Jurkat, Clone E6-1 (cell line): ENCODE data around the gene HOXC10.

Experiments
- DNase-seq: peaks from one replicate; pipeline ENCODE4 v3.0.0-alpha.2; 2011; ENCODE audit warnings: low read depth, low spot score
- H3K4me3 ChIP-seq: 2 replicates; pipeline ENCODE4 v1.5.1; 2011; ENCODE audit warnings: mild to moderate bottlenecking, low read length, control low read depth, moderate library complexity

HOXC10 gene

DNA sequence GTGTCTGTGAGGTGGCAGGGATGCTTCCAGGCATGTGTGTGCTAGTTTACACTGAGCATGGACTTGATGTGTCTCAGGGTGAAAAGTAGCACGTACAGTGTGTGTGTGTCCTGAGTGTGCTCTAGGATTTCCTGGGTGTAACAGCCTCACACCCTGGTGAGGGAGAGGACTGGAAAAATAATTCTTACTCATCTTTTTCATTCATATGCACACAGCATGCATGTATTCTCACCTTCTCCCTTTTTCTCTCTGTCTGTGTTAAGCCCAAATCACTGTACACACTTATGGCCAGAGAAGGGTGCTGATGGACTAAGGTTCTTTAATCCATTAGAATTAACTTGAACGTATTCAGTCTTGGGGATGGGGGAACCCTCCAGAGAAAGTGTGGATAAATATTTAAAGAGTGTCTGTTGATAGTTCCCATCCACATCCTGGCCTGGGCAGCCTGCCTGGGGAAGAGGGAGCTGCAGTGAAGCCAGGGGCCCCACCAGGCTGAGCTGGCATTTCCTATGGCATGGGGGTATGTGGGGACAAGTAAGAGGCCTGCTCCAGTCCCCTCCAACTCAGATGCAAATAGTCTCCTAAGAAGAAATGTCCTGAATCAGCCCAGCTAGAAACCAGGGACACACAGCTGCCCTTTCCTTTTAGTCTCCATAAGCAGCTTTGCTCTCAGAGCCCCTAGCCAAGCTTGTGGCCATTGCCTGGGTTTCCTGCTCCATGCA is 22.8 kb downstream of the HOXC10 start:
- DNase-seq, result no peak
- no peak overlapping the region for H3K4me3 ChIP-seq

DNA sequence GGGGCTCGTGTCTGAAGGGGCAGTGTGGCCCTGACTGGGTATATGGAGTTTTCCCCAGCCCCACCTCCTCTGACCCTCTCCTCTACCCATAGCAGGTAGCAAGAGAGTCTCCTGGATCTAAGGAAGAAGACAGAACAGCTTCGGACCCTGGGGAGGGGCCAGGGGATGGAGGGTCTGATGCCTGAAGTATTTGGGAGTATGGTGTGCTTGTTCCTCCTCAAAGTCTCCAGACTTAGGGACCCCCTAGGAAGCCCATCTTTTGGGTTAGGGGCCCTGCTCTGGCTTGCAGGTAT is 23.3 kb downstream of the HOXC10 start:
- H3K4me3 ChIP-seq, result no peak overlapping the region
- no peak for DNase-seq

DNA sequence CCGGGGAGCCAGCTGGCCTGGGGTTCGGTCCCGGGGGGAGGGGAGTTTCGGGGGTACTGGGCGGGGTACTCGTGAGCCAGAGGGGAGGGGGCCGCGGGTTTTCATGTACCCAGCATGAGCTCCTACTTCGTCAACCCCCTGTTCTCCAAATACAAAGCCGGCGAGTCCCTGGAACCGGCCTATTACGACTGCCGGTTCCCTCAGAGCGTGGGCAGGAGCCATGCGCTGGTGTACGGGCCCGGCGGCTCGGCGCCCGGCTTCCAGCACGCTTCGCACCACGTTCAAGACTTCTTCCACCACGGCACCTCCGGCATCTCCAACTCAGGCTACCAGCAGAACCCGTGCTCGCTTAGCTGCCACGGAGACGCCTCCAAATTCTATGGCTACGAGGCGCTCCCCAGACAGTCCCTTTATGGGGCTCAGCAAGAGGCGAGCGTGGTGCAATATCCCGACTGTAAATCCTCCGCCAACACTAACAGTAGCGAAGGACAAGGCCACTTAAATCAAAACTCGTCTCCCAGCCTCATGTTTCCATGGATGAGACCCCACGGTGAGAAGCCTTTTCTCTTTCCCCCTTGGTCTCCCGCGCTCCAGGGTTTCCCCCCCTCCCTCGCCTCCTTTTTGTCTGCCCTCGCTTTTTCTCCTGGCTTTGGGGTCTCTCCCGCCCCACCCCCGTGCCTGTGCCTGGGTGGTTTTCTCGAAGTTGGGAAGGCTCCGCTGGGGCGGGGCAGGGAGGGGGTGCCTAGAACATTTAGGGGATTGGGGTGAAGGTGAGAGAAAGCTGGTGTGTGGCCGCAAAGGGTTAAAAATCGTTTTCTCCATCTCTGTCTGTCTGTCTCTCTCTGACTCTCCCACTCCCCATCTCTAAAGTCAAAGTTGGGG is 24.5 kb downstream of the HOXC10 start:
- no peak overlapping the region for H3K4me3 ChIP-seq
- DNase-seq, result no peak

DNA sequence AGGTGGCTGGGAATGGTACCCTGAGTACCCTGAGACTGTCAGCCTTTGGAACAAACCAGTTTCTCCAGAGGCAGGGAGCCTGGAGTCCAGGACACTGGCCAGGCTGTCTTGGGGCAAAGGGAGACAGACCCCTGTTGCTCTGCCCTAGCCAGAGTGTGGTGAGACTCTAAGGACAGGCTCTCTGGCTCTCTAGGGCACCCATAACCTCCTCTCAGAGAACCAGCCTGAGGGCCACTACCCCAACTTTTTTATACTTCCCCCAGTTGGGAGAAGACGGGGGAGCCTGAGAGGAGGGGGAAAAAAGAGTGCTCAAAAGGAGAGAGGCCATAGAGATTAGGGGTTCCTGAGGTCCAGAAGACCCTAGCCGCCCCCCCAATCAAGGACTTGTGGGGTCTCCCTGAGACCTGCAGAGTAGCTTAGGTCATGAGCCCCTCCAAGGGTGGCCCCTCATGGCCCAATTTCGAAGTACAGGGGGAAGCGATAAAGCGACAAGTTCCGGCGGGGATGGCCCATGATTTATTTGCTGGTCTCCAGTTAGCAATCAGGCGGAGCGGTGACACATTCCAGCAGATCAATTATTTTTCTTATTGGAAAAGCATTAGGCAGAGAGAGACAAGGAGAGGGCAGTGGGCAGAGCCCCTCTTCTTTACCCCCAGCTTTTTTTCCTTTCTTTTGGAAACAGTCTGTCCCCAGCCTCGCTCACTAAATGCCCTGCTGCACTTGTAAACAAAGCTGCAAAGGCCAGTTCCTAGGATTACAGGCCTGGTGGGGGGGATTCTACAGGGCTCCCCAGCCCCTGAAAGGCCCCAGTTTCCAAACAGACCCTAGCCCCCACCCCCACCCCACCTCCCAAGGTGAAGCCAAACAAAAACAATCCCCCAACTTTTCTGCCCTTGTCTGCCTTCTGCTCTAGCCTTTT is 25.4 kb downstream of the HOXC10 start:
- DNase-seq, result no peak
- H3K4me3 ChIP-seq, result no peak overlapping the region

DNA sequence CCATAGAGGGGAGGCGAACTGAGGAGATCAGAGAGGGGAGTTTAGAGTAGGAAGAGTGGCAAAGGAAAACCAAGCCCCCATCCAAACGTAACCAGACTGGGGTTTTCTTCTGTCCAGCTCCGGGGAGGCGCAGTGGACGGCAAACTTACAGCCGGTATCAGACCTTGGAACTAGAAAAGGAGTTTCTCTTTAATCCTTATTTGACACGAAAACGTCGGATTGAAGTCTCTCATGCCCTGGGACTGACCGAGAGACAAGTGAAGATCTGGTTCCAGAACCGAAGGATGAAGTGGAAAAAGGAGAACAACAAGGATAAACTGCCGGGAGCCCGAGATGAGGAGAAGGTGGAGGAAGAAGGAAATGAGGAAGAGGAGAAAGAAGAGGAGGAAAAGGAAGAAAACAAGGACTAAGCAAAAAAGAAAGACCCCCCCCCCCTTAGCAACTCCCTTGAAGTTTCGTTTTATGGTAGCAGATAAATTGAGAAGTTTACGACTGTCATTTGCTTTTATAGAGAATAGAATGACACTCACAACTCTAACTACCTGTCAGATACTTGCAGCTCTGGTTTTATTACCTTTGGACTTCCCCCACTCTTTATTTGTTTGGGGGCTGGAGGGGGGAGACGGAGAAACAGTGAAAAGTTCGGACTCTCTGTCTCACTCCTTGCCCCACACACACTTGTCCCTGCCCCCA is 26.2 kb downstream of the HOXC10 start:
- no peak for DNase-seq
- no peak overlapping the region for H3K4me3 ChIP-seq

DNA sequence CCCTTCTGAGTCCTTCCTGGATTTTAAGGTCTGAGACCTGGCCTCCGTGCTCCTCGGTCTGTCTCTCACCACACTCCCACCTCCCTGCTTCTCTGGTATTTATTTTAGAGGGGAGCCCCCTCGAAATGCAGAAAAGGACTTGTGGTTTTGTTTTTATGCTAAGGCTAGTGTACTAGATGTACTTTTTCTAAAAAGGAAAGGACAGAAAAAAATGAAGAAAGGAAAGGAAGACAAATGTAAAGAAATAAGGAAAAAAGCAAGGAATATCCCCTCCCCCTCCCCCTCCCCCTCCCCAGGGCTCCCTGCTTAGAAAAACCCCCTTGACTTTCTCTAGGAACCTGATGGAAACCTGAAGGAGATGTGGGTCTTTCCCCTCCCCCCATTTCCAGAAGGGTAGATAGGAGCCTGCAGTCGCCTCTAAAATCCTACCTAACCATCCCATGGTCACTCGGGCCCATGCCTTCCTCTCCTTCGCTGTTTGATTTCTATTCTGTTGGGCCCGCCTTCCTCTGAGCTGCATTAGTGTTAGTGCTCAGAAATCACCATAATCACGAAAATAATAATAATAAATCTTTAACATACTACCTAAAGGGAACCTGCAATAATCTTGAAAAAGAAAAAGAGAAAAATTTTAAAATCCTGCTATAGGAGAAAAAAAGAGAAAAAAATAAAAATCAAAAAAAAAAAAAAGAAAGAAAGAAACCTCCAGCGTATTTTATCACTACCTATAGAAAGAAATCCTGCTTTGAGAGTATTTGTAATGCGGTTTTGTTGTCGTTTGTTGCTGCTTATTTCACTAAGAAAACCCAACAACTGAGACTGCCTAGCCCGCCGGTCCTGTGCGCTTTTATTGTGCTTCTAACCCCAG is 27.0 kb downstream of the HOXC10 start:
- H3K4me3 ChIP-seq, result no peak overlapping the region

DNA sequence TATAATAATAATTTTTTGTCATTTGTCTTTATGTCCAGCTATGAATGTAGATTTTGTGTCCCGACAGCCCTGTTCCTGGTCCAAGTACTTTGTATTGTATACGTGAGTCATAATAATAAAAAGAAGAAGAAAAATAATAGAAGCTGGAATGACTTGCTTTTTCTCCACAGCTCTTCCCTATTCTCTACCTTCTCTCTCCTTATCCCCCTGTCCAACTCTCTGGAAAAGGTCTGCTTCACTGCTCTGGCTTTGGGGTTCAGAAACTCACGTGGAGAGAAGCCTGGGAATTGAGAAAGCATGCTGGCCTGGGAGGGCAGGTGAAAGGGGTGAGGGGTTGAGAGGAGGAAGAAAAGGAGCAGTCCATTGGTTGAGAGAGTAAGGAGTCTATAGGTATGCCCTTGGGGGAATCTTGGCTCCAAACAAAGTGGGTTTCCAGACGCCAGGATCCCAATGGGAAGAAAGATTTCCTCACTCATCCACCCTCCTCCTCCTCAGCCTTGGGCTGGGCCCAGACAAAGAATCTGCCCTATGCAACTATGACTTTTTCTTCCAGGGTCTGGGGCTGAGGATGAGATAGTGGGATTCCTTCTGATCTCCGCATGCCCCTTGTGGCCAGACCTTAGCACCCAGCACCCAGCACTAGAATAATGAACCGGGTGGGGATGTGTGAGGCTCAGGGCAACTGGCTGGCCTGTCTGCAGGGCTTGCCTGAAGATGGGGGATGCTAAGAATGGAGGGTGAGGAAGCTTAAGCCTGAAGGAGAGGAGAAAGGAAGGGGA is 27.9 kb downstream of the HOXC10 start:
- no peak for DNase-seq
- no peak overlapping the region for H3K4me3 ChIP-seq

More for the DNA sequence above, 27.0 kb downstream of the HOXC10 start:
- no peak for DNase-seq

DNA sequence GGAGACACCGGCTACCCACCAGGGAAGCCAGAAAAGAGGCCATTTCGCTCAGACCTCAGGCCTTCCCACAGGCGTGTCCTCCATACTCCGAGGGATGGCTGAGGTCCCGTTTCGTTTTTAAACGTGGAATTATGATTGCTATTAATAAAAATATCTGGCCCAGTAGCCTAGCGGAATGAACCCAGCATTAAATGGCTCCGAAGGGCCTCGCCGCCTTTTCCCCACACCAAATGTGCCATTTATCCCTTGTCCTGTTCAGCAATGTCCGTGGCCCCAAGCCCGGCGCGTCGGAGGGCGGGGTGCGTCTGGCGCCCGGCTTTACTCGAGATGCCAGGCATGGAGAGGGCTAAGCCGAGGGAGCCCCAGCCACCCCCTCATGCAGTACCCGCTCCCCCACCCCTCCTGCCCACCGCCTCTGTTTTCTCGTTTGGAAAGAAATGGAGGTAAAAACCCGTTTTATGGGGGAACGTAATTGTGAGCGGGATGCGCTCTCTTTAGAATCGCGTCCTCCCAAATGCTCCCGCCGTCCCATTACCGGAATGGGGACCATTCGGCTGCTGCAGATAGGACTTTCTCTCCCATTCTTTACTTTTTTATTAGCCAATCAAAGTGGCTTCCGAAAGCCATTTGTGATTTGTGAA is 29.6 kb downstream of the HOXC10 start:
- no peak for DNase-seq
- H3K4me3 ChIP-seq, result no peak overlapping the region

DNA sequence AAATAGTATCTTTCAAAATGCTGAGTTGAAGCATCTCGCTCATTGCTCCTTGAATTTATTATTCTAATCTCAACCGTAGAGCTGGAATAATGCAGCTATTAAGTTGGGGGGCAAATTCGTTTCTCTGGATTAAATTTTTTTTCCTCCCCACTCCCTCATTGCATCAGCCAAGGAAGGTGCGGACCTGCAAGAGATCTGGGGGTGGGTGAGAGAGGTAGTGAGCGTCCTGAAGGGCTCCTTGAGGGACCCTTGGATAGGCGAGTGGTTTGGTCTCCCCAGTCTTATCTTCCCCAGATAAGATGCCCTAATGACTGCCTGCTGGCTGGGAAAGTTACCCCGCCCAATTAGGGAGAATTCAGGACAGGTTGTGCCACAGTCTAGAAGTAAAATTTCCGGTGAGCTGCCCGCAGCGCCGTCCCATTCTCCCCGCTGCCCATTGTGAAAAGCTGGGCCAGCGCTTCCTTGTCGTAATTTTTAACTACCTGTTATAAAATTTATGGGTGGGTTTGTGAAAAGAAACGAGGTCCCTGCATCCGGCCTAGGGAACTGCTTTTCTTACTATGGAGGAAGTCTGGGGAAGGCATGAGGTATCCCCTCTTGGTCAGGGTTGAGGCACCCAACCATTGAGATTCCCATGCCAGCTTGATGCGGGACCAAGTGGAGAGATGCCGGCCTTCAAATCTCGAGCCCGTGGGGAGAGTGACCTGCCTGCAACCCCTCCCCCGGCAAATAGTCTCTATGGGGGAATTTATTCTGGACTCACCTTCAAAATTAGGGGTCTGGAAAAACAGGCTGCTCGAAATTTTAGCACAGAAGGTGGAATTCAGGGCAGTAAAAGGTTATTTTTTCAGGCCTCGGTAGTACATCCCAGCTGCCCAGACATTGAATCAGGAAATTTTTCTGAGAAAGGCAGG is 30.3 kb downstream of the HOXC10 start:
- H3K4me3 ChIP-seq, result no peak overlapping the region

DNA sequence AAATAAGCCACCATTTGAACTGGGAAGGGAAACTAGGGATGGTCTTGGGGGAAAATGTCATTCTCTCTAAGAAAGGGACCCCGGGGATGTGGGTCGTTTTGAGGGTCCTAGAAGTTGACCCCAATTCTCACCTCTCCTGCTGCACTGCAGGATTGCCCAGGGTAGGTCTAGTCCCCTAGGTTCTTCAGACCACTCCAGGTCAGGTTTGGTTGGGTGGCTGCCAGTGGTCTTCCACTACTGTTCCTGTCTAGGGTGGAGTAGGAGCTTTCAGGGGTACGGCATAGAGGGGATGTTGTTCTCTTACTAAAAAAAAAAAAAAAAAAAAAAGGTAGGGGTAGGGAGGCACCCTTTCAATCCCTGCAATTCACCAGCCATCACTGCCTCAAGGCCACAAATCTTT is 31.1 kb downstream of the HOXC10 start:
- H3K4me3 ChIP-seq, result no peak overlapping the region
- DNase-seq, result no peak

More for the DNA sequence above, 30.3 kb downstream of the HOXC10 start:
- DNase-seq, result no peak

DNA sequence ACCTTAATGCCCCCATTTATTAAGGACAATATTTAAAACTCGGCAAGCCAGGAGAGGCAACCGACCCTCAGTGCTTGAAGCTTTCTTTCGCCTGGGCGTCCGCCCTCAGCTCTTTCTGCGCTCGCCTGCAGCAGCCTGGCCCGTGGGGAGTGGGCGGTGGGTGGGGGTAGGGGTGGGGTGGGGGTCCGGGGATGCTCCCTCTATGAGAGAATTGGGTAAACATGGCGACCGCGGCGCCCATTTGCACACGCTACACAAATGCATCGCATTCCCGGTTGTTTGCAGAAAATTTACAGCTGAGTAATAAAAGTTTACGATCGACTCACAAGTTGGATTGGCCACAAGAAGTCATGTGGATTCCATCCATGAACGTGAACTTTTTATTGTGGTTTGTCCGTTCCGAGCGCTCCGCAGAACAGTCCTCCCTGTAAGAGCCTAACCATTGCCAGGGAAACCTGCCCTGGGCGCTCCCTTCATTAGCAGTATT is 31.6 kb downstream of the HOXC10 start:
- DNase-seq, result no peak
- H3K4me3 ChIP-seq, result peak overlapping the region; percentile 86

DNA sequence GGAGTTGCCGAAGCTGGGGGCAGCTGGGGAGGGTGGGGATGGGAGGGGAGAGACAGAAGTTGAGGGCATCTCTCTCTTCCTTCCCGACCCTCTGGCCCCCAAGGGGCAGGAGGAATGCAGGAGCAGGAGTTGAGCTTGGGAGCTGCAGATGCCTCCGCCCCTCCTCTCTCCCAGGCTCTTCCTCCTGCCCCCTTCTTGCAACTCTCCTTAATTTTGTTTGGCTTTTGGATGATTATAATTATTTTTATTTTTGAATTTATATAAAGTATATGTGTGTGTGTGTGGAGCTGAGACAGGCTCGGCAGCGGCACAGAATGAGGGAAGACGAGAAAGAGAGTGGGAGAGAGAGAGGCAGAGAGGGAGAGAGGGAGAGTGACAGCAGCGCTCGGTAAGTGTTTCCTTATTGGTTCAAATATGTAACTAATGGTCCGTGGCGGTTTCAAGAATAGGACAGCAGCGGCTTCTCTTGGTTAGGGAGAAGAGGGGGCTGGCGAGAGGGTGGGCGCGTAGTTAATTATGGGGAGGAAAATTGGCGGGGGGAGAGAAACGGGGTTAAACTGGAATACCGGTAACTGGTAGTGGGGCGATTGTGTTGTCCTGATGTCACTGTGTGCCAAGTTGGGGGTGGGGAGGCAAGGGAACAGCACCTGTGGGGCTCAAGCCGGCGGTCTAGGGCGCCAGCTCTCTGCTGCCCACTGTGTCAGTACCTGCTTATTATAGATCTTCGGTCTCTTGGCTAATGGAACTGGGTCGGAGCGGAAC is 32.3 kb downstream of the HOXC10 start:
- no peak for DNase-seq
- H3K4me3 ChIP-seq, result peak overlapping the region; percentile 86

DNA sequence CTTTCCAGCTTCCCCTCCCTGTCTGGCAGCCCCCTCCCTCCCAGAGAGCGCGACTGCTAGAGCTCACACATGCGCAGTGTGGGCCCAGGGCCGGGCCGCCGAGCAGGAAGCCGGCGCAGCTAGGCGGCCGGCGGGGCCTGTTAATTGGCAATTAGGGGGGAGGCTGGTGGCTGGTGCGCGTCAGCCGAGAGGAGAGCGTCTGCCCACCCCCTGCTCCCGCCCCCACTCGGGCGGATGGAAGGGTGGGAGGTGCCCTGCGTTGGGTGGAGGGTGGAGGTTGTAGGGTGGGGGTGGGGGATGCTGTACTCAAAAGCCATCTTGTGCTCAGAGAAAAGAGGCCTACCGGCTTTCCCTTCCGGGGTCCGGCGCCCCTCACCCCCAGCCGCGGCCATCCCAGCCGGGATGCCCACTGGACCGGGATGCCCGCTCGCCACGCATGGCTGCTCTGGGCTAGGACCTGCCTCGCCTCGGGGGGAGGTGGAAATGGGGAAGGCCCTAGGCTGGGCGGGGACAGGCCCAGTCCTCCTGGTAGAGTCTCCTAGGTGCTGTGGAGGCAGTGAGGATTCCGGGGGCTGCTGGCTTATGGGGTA is 33.0 kb downstream of the HOXC10 start:
- peak; percentile 95 for DNase-seq
- H3K4me3 ChIP-seq, result peak overlapping the region; percentile 86

DNA sequence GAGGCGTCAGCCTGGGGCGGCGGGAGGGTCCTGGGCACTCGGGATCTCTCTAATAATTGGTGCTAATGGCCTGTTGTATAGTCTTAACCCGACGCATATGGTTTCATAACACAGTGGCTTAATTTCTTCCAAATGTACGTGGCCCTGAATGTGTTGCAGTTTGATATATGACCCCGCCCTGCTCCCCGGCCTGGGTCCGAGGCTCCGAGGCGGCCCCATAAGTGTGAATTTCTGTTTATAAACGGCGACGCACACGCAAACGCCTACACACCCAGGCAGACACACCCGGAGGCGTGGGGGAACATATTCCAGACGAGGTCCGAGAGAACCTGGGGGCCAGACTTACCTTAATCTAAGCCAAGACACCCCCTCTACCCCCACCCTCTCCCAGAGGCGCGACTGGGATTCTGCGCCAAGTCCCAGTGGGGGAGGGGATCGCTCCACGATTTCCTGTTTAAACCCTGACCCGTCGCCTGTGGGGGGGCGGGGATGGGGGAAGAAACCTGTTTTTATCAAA is 33.6 kb downstream of the HOXC10 start:
- peak overlapping the region; percentile 86 for H3K4me3 ChIP-seq
- no peak for DNase-seq
